GM21367 (cell line): ENCODE results near the gene WNT3A.
"Not testable (repeated sequence)": the region's sequence is repeated elsewhere in the genome, so short reads cannot be mapped to it uniquely, and the experiment has no call there.

Experiments used
- ATAC-seq: cut with Tn5 transposase; IDR thresholded peaks from one replicate; pipeline ENCODE4 v1.9.1; 2021; ENCODE audit not compliant: unreplicated experiment

Gene WNT3A, protein sequence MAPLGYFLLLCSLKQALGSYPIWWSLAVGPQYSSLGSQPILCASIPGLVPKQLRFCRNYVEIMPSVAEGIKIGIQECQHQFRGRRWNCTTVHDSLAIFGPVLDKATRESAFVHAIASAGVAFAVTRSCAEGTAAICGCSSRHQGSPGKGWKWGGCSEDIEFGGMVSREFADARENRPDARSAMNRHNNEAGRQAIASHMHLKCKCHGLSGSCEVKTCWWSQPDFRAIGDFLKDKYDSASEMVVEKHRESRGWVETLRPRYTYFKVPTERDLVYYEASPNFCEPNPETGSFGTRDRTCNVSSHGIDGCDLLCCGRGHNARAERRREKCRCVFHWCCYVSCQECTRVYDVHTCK

DNA sequence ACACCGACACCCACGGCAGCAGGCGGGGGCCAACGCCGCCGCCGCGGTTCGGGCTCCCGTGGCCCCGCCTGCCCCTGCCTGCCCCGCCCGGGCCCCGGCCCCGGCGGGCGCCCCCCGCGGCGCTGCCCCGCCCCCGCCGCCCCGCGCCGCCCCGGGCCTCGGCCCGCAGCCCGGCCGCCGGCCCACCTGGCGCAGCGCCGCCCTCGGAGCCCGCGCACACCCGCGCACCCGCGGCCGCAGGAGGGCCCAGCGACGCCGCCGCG, at the start of gene WNT3A:
TSS of gene WNT3A (plus strand) at position 213 of the 263 bp plus-strand sequence. CDS start 131 bp downstream, outside the sequence.
- no peak for ATAC-seq

DNA sequence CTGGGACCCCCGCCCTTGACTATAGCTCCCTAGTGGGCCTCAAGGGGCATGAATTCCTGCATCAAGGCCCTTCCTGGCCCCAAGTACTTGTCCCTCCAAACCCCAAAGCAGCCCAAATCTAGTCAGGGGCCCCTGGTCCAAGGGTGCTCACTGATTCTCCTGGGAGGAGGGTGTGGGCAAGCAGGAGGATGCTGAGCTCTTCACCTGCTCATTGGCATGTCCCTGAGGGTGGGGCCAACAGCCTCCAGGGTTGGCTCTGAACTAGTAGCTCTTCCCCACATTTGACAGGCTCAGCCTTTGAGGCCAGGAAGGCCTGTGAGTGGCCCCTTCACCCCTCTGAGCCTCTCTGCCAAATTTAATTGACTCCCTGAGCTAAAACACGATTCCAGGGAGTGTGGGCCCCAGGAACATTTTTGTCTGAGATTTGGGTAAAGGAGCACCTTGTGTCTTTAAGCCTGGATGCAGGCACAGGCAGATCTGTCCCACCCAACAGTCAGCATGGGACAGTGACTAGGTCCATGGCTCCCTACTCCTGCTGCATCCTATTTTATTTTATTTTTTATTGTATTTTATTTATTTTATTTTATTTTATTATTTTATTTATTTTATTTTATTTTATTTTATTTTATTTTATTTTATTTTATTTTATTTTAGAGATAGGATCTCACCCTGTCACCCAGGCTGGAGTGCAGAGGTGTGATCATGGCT, 48.0 kb upstream of the WNT3A start:
- ATAC-seq = no peak

DNA sequence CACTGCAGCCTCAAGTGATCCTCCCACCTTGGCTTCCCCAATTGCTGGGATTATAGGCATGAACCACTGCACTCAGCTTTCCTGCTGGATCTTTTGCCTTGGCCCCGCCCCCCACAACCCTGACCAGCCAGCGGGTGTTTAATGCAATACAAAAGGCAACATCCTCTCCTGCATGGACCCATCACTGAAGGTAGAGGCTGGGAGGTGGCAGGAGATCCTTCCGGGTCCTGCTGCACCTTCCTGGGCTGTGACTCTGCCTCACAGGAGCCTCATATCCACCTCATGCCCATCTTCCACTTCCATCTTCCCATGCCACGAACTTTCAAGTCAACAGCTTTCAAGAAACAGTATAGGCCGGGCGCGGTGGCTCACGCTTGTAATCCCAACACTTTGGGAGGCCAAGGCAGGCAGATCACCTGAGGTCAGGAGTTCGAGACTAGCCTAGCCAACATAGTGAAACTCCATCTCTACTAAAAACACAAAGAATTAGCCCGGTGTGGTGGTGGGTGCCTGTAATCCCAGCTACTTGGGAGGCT, 47.4 kb upstream of the WNT3A start:
- ATAC-seq = no peak

DNA sequence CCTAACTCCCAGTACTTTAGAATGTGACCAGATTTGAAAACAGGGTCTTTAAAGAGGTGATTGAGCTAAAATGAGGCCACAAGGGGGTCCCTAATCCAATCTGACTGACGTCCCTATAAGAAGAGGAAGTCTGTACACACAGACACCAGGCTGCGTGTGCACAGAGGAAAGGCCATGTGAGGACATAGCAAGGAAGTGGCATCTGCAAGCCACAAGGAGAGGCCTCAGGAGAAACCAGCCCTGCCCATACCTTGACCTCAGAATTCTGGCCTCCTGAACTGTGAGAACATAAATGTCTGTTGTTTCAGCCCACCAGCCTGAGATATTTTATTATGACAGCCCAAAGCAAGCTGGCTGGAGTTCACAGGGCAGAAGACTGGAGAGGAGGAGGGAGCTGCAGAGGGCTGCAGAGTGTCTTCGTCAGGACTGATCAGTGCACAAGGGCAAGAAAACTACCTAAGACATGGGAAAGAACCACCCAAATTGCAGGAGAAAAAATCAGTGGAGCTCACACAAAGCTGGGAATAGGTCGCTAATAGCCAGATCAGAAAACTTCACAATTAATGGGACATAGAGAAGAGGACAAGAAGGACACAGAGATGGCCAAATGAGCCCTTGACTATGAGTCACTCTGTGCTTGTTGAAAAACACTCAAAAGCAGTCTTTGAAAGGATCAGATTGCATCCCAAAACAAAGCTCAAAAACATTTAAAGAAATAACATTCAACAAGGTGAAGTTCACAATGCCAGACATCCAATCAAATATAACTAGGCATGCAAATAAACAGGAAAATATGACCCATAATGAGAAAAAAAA, 44.9 kb upstream of the WNT3A start:
- no peak for ATAC-seq

DNA sequence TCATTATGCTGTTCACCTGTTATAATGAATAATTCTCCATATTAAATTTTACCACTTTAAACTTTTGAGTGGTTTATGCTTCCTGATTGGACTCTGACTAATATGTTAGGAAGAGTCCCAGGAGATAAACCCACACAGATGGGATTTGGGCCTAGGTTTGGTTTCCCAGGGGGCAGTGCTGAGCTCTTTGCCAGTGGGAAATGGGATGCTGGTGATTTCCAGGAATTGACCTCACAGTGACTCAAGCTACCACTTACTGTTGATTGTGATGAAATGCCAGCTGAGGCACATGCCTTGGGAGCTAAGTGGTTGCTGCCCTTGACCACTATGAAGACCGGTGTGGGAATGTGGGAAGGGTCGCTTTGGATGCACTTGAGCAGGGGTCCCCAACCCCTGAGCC, 40.1 kb upstream of the WNT3A start:
- not testable (repeated sequence) for ATAC-seq

DNA sequence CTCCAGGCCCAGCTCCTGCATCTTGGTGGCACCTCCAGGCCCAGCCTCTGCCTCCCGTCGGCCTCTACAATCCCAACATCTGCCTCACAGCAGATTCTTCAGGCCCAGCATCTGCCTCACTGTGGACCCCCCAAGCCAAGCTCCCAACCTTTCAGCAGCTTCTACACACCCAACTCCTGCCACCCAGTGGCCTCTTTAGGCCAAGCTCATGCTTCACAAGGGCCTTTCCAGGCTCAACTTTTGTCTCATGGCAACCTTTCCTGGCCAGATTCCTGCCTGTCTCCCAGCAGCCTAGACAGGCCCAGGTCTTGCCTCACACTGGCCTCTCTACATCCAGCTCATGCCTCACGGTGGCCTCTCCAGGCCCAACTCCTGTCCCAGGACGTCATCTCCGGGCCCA, 39.0 kb upstream of the WNT3A start:
- not testable (repeated sequence) for ATAC-seq

DNA sequence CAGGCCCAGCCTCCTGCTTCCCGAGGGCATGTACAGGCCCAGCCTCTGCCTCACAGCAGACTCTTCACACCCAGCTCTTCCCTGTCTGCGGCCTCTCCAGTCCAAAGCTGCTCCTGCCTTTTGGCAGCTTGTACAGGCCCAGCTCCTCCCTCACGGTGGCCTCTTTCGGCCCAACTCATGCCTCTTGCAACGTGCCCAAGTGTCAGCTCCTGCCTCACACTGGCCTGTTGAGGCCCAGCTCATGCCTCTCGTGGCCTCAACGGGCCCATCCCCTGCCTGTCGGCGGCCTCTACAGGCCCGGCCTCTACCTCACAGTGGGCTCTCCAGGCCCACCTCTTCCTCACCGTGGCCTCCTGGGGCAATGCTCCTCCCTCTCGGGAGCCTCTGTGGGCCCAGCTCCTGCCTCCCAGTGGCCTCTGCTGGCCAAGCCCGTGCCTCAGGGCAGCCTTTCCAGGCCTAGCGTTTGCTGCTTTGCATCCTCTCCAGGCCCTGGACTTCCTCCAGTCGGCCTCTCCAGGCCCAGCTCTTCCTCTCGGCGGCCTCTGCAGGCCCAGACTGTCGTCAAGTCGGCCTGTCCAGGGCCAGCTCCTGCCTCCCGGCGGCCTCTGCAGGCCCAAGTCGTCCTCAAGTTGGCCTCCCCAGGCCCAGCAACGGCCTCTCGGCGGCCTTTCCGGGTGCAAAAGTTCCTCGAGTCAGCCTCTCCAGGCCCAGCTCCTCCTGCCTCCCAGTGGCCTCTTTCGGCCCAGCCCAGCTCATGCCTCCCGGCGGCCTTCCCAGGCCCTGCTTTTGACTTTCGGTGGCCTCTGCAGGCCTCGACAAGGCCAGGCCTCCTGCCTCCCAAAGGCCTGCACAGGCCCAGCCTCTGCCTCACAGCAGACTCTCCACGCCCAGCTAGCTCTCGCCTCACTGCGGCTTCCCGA, 36.5 kb upstream of the WNT3A start:
- not testable (repeated sequence) for ATAC-seq

DNA sequence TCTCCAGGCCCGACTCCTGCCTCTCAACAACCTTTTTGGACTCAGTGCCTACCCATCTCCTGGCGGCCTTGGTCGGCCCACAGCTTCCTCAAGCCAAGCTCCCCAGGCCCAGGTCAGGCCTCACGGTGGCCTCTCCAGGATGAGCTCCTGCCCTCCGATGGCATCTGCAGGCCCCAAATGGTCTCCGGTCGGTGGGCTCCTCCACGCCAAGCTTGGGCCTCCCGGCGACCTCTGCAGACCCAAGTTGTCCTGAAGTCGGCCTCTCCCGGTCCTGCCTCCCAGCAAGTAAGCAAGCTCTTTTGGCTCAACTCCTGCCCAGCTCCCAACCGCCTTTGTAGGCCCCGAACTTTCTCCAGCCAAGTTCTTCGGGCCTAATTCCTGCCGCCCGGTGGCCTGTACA, 35.6 kb upstream of the WNT3A start:
- not testable (repeated sequence) for ATAC-seq

DNA sequence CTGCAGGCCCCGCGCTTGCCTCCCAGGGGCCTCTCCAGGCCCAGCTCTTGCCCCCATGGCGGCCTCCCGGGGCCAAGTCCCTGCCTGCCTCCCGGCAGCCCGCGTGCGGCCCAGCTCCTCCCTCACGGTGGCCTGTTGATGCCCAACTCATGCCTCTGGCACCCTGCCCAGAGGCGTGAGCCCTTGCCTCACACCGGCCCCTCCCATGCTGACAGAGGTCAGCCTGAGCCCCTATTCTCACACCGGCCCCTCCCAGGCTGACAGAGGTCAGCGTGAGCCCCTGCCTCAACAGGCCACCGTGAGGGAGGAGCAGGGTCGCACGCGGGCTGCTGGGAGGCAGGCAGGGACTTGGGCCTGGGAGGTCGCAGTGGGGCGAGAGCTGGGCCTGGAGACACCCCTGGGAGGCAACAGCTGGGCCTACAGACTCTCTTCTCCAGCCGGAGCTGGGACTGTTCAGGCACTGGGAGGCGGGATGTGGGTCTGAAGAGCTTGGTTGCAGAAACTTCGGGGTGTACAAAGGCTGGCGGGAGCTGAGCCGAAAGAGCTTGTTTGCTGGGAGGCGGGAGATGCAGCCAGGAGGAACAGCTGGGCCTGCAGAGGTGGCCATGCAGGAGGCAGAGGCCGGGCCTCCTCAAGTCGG, 35.0 kb upstream of the WNT3A start:
- not testable (repeated sequence) for ATAC-seq

DNA sequence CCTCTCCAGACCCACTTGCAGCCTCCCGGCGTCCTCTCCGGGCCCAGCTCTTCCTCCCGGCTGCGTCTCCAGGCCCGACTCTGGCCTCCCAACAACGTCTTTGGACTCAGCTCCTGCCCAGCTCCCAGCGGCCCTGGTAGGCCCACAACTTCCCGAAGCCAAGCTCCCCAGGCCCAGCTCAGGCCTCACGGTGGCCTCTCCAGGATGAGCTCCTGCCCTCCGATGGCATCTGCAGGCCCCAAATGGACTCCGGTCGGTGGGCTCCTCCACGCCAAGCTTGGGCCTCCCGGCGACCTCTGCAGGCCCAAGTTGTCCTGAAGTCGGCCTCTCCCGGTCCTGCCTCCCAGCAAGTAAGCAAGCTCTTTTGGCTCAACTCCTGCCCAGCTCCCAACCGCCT, 34.5 kb upstream of the WNT3A start:
- ATAC-seq = not testable (repeated sequence)

DNA sequence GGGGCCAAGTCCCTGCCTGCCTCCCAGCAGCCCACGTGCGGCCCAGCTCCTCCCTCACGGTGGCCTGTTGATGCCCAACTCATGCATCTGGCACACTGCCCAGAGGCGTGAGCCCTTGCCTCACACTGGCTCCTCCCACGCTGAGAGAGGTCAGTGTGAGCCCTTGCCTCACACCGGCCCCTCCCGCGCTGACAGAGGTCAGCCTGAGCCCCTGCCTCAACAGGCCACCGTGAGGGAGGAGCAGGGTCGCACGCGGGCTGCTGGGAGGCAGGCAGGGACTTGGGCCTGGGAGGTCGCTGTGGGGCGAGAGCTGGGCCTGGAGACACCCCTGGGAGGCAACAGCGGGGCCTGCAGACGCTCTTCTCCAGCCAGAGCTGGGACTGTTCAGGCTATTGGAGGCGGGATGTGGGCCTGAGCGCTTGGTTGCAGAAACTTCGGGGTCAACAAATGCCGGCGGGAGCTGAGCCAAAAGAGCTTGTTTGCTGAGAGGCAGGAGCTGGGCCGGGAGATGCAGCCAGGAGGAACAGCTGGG, 33.9 kb upstream of the WNT3A start:
- ATAC-seq = not testable (repeated sequence)

DNA sequence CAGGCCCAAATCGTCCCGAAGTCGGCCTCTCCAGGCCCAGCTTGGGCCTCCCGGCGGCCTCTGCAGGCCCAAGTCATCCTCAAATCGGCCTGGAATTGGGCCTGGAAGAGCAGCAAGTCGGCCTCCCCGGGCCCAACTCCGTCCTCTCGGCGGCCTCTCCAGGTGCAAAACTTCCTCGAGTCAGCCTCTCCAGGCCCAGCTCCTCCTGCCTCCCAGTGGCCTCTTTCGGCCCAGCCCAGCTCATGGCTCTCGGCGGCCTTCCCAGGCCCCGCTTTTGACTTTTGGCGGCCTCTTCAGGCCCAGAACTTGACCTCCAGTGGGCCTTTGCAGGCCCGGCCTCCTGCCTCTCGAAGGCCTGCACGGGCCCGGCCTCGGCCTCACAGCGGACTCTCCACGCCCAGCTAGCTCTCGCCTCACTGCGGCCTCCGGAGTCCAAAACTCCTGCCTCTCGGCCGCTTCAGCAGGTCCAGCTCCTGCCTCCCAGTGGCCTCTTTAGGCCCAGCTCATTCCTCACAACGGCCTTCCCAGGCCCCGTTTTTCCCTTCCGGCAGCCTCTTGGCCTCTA, 33.0 kb upstream of the WNT3A start:
- not testable (repeated sequence) for ATAC-seq

DNA sequence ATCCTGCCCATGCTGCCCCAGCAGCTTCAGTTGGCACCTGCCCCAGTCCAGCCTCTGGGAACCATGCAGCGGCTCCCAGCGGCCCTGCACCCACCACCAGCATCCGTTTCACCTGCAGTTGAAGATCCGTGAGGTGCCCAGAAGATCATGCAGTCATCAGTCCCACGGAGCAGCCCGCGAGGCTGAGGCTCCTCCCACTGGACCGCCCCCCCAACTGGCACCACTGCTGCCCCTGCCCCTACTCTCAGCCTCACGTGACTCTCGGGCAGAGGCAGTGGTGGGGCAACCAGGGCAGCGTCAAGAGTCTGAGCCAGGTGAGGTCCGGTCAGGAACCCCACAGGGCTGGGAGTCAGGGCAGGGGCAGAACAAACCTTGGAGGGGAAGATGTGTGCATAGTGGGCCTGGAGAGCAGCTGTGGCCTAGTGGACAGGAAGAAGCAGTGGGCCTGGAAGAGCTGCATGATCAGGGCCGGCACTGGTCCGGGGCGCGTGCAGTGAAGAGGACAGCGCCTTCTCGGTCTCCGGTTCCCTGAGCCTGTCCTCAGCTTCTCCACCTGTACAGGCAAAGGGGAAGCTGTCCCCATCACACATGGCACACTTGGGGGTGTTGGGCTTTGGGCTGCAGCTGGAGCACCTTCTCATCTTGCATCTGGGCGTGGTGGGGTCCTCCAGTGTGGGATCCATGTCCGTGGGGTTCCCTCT, 31.1 kb upstream of the WNT3A start:
- not testable (repeated sequence) for ATAC-seq

DNA sequence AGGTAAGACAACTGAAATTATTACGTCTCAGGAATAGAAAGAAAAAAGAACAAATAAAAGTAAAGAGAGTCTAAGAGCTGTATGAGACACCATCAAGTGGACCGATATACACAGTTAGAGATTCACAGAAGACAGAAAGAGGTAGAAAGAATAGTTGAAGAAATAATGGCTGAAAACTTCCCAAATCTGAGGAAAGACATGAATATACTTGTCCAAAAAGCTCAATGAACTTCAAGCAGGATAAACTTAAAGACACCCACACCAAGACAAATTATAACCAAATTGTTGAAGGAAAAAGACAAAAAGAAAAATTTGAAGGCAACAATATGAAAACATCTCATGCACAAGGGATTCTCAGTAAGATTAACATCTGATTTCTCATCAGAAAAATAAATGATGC, 19.6 kb upstream of the WNT3A start:
- ATAC-seq = no peak

DNA sequence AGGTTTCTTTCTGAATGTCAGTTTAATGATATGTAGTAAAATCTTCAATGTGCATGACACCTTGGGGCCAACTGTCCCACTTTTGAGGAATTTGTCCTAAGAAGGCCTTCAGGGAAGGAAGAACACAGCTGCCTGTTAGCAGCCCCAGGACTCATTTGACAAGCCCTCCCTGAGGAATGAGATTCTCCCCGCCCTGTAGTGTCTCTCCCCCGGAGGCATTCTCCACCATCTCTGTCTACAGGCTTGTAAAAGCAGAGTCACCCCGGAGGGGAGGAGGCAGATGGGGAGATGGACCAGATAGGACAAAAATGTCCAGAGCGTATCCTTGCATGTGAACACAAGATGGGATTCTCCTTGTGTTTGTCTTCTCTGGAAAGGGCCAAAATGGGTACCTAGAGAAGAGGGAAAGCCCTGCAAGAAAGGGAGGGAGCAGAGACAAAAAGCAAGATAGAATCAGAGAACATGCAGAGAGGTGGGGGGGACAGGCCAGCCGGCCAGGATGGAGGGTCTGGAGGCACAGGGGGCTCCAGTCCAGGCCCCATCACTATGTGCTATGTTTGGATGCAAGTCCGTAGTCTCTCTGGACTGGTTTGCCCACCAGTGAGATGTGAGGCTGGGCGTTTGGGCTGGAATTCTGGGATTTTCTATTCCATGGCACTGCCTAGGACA, 12.0 kb upstream of the WNT3A start:
- ATAC-seq = no peak

DNA sequence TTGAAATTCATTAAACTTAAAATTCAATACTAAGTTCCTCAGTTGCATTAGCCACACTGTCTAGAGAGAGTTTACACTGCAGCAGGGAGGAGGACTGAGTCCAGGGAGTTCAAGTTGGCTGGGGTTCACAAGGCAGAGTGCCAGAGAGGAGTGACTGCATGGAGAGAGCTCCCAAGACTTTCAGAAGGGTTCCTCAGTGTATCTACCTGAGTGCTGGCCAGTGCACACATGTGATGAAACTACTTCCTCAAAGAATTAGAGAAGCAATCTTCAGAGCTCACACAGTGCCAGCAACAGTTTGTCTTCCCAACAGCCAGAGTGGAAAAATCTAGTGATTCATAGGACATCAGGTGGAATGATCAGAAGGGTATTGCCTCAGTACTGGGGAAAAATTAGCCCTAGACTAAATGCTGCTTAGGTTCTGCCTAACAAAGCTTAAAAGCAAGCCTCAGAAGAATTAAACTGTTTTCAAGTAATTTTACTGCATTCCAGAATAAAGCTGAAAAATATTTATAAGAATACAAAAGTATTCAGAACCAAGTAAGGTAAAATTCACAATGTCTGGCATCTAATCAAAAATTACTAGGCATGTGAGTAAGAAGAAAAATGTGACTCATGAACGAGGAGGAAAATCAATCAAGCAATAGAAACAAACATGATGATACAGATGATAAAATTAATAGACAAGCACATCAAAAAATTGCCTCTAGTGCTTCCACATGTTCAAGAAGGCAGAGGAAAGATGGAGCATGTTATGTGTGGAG, 10.4 kb upstream of the WNT3A start:
- no peak for ATAC-seq

DNA sequence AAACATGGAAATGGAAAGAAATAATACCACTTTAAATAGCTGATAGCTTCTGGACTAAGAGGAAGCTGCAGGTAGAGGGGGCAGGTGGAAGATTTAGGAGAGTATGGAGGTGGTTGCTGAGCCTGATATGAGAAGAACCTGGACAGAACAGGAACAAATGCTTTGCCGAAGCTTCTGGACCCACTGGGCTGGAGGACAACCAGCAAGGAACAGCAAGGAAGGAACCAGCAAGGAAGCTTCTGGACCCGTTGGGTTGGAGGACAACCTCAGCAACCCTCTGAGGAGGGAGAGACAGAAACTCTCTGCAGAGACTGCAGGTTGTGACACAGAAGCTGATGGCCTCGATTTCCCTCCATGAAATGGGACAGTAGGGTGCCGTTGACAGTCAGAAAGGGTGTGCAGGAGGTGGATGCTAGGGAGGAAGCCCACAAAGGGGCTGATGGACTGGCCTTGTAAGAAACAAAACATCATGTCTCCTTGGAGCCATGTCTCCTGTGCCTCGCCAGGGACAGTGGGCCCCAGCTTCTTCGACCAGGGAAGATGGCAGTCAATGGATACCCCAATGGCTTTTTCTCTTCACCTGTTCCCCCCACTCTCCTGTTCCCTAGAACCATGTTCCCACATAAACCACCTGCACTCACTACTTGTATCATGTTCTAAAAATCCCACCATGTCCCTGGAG, 8.3 kb upstream of the WNT3A start:
- ATAC-seq = no peak
